HepG2 (cell line): Measurements from ENCODE around the gene HTR3C.

Source experiments
- ARNT ChIP-seq: fragments of 450-650 bp; IDR thresholded peaks from 2 replicates; pipeline ENCODE4 v1.6.1; 2017
- CHD2 ChIP-seq: IDR thresholded peaks from 2 replicates; pipeline ENCODE4 v1.6.1; 2011; ENCODE audit warnings: low read depth, low read length, improper control_type of control experiment
- FOXK1 ChIP-seq: sonication (generic); formaldehyde crosslinking; IDR thresholded peaks from 2 replicates; pipeline ENCODE4 v1.4.0; 2020; ENCODE audit warnings: low read depth, missing genetic modification reagents, borderline replicate concordance
- KDM1A ChIP-seq: IDR thresholded peaks from 2 replicates; pipeline ENCODE4 v1.6.1; 2016; ENCODE audit warnings: missing compliant biosample characterization
- TCF12 ChIP-seq, 2 experiments: fragments of 450-650 bp in 1 of 2; sonication (generic) in 1 of 2; formaldehyde crosslinking in 1 of 2; IDR thresholded peaks; 2 replicates each; pipeline versions ENCODE4 v1.6.1 to v1.8.0; 2017 to 2022; ENCODE audit warnings: antibody characterized with exemption in 1 of 2, mild to moderate bottlenecking in 1 of 2, missing genetic modification reagents in 1 of 2, moderate library complexity in 1 of 2
- ZNF446 ChIP-seq: sonication (generic); formaldehyde crosslinking; IDR thresholded peaks from 2 replicates; pipeline ENCODE4 v1.5.0; 2020; ENCODE audit warnings: mild to moderate bottlenecking, missing genetic modification reagents

DNA sequence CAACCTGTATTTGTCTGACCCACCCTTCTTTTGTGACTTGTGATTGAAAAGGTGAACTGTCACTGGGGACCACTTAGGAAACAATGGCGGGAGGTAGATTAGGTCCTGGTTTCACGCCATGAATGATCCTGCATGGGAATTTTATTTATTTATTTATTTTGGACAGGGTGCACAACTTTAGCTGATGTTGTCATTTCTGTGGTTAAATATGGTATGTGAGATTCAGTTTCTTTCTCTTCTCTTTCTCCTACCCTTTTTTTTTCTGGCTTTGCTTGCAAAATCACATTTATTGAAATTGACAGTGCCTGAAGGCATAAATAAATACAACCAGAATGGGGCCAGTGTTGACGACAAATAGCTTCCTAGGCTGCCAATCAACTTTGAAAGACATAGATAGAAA is 26.0 kb downstream of the HTR3C start:
- TF ChIP-seq CHD2 (no peak), KDM1A (CRISPR knock-in tag) (no peak), ZNF446 (CRISPR knock-in tag) (no peak), TCF12 (IDR thresholded peaks at IDR 0.05) (no peak), TCF12 (CRISPR knock-in tag; IDR thresholded peaks at IDR 0.05) (no peak), ARNT (no peak), FOXK1 (CRISPR knock-in tag) (no peak)
